ENCODE measurements around the gene KIAA0930.

DNA sequence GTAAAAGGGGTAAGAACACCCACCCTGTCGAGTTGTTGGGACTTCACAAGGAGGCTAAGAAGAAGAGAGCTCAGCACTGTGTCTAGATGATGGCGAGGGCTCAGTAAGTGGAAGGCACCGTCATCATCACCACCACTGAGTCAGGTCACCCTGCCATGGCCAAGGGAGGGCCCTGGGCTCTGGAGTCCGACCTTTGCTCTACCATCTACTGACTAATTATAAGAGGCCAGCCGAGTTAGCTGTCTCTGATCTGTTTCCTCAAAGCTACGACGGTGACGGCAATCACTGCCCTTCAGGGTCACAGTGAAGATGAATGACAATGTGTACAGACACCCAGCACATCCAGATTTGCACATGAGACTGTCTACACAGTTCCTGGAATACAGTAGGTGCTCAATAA lies 29.3 kb downstream of the KIAA0930 start:
- no peak for TF ChIP-seq POLR2A (IDR thresholded peaks at IDR 0.05)
- TF ChIP-seq, protein P1, sequence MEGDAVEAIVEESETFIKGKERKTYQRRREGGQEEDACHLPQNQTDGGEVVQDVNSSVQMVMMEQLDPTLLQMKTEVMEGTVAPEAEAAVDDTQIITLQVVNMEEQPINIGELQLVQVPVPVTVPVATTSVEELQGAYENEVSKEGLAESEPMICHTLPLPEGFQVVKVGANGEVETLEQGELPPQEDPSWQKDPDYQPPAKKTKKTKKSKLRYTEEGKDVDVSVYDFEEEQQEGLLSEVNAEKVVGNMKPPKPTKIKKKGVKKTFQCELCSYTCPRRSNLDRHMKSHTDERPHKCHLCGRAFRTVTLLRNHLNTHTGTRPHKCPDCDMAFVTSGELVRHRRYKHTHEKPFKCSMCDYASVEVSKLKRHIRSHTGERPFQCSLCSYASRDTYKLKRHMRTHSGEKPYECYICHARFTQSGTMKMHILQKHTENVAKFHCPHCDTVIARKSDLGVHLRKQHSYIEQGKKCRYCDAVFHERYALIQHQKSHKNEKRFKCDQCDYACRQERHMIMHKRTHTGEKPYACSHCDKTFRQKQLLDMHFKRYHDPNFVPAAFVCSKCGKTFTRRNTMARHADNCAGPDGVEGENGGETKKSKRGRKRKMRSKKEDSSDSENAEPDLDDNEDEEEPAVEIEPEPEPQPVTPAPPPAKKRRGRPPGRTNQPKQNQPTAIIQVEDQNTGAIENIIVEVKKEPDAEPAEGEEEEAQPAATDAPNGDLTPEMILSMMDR (IDR thresholded peaks at IDR 0.05): no peak

Data from breast epithelium (tissue), 3 donors.